A673 (cell line): Measurements from ENCODE around the gene CAMSAP1. TPM values are rescaled to one million over a fixed set of nuclear protein-coding genes. Genes with fewer than 3 reads are reported as not detected.

Experiments
- BruUV-seq: library from RNA; stranded (reverse); fragments of 400-500 nt; replicated peaks from 2 replicates; lab custom pipeline; 2021; lab: Mats Ljungman, UMichigan
- CTCF ChIA-PET: fragments of 300-600 bp; sonication (Branson Sonifier 250); formaldehyde crosslinking; loops from one replicate; lab custom pipeline; 2022; ENCODE audit warnings: antibody characterized with exemption; lab: Charles Lee
- POLR2A ChIA-PET: fragments of 300-600 bp; sonication (Branson Sonifier 250); formaldehyde crosslinking; loops from one replicate; lab custom pipeline; 2022; ENCODE audit warnings: antibody characterized with exemption; ENCODE audit not compliant: low non-redundant PET; lab: Charles Lee
- DNase-seq: peaks from one replicate; pipeline ENCODE4 v3.0.0-alpha.2; 2015; ENCODE audit warnings: low spot score
- H3K27ac ChIP-seq: fragments of 200-600 bp; sonication (generic); 2 replicates; pipeline ENCODE4 v1.5.1; 2016; ENCODE audit warnings: mixed run types, low read depth, mild to moderate bottlenecking, mixed read lengths, antibody characterized with exemption, low read length; ENCODE audit not compliant: poor library complexity, severe bottlenecking
- H3K27me3 ChIP-seq: fragments of 200-600 bp; sonication (generic); replicated peaks from 2 replicates; pipeline ENCODE4 v1.6.1; 2017; ENCODE audit warnings: mixed run types, low read depth, mild to moderate bottlenecking, mixed read lengths, antibody characterized with exemption, low read length; ENCODE audit not compliant: insufficient read depth, poor library complexity
- H3K36me3 ChIP-seq: fragments of 200-600 bp; sonication (generic); 2 replicates; pipeline ENCODE4 v1.6.1; 2016; ENCODE audit warnings: mixed run types, mild to moderate bottlenecking, mixed read lengths, antibody characterized with exemption, low read length; ENCODE audit not compliant: insufficient read depth, poor library complexity, severe bottlenecking
- H3K4me1 ChIP-seq: fragments of 200-600 bp; sonication (generic); 2 replicates; pipeline ENCODE4 v1.6.1; 2017; ENCODE audit warnings: mixed run types, mild to moderate bottlenecking, mixed read lengths, antibody characterized with exemption, low read length; ENCODE audit not compliant: insufficient read depth, poor library complexity, severe bottlenecking
- H3K4me3 ChIP-seq: fragments of 200-600 bp; sonication (generic); 2 replicates; pipeline ENCODE4 v1.5.1; 2016; ENCODE audit warnings: low read depth, mixed run types, mild to moderate bottlenecking, mixed read lengths, low read length; ENCODE audit not compliant: poor library complexity, severe bottlenecking
- H3K9me3 ChIP-seq: fragments of 200-600 bp; sonication (generic); 2 replicates; pipeline ENCODE4 v1.6.1; 2016; ENCODE audit warnings: mixed run types, low read depth, mild to moderate bottlenecking, mixed read lengths, antibody characterized with exemption, low read length; ENCODE audit not compliant: poor library complexity, severe bottlenecking
- EZH2 ChIP-seq: fragments of 200-600 bp; sonication (generic); IDR thresholded peaks from 2 replicates; pipeline ENCODE4 v1.6.1; 2017; ENCODE audit warnings: borderline replicate concordance, low read depth, mild to moderate bottlenecking, mixed read lengths, antibody characterized with exemption, low read length; ENCODE audit not compliant: poor library complexity, severe bottlenecking
- intact Hi-C: fragments of 100-400 bp; cut with micrococcal nuclease; formaldehyde crosslinking; loops from one replicate; pipeline ENCODE4 v1.10.0; 2022; ENCODE audit not compliant: unreplicated experiment
- total RNA-seq: library from RNA; stranded (reverse); gene quantifications from 2 replicates; pipeline ENCODE4 v1.2.3, GENCODE V29; 2021
- TF ChIP-seq, protein P1 (sequence below): fragments of 300-800, 200-600 bp; sonication (generic); conservative IDR thresholded peaks from 2 replicates; pipeline ENCODE4 v1.5.1; 2017; ENCODE audit warnings: low read depth, mild to moderate bottlenecking, antibody characterized with exemption, low read length, moderate library complexity, mixed read lengths

Gene CAMSAP1
- total RNA-seq, 1 experiment from 2014 or later = 52.3 TPM

DNA sequence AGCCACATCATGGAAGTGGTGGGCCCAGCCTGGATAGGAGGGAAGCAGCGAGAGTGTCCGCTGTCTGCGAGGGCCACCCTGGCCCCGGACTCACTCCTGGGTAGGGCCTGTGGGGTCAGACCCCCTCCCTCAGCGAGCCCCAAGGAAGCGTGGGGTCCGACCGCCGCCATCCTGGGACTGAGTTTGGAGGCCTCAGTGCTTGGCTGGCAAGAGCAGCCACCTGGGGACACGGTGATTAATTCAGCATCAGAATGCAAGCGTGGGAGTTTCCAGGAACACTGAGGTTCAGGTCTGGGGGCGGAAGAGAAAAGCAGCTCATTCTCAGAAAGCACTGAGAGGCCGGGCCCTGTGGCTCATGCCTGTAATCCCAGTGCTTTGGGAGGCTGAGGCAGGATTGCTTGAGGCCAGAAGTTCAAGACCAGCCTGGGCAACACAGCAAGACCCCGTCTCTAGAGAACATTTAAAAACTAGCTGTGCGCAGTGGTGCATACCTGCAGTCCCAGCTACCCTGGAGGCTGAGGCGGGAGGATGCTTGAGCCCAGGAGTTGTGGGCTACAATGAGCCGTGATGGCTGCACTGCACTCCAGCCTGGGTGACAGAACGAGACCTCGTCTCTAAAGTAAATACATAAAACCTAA, 18.3 kb upstream of the CAMSAP1 start:
- Histone ChIP-seq H3K4me3 (no peak overlapping the region), H3K9me3 (no peaks in the 10 kb centered on the region), H3K4me1 (no peaks in the 10 kb centered on the region), H3K27me3 (no peaks in the 10 kb centered on the region), H3K36me3 (no peaks in the 10 kb centered on the region), H3K27ac (no peak overlapping the region)
- BruUV-seq = no TSS peak
- POLR2A ChIA-PET = no interaction called here
- CTCF ChIA-PET = interaction anchor here (0.7 kb wide), 1 partner anchor 252 kb away, joined by 15 read pairs; no protein-coding TSS in a partner anchor
- intact Hi-C loops = no loop called here
- DNase-seq = no peak
- TF ChIP-seq, protein P1, sequence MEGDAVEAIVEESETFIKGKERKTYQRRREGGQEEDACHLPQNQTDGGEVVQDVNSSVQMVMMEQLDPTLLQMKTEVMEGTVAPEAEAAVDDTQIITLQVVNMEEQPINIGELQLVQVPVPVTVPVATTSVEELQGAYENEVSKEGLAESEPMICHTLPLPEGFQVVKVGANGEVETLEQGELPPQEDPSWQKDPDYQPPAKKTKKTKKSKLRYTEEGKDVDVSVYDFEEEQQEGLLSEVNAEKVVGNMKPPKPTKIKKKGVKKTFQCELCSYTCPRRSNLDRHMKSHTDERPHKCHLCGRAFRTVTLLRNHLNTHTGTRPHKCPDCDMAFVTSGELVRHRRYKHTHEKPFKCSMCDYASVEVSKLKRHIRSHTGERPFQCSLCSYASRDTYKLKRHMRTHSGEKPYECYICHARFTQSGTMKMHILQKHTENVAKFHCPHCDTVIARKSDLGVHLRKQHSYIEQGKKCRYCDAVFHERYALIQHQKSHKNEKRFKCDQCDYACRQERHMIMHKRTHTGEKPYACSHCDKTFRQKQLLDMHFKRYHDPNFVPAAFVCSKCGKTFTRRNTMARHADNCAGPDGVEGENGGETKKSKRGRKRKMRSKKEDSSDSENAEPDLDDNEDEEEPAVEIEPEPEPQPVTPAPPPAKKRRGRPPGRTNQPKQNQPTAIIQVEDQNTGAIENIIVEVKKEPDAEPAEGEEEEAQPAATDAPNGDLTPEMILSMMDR = no peak
- TF ChIP-seq EZH2 = no peak

DNA sequence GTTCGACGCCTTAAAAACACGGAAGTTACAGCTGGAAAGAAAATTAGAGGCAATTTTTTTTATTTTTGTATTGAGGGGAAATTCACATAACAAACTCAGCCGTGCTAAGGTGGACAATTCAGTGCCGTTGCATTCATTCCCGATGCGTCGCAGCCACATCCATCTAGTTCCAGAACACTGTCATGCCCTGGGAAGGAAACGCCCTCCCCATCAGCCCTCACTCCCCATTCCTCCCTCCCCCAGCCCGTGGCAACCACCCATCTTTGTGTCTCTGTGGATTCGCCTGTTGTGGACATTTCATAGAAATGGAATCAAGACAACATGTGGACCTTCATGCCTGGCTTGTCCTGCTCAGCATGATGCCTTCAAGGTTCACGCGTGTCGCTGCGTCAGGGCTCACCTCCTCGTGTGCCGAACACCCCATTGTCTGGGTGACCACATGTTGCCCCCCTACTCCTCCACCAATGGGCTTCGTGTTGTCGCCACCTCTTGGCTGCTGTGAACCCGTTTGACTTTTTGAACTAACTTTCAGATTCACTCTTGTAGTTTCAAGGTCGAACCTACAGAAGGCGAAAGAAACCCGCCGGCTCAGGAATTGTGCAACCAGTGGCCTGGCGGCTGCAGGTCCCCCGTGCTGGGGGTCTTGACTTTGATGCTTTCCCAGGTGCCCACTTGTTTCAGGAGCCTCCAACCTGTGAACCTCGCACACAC, 17.4 kb upstream of the CAMSAP1 start:
- no peak overlapping the region for H3K4me3 ChIP-seq
- peaks cover 2% of the 10 kb centered on the region for H3K9me3 ChIP-seq
- no peaks in the 10 kb centered on the region for H3K4me1 ChIP-seq
- intact Hi-C loops = no loop called here
- CTCF ChIA-PET = interaction anchor here (0.6 kb wide), 2 partner anchors 42 to 124 kb away, joined by 3 to 6 read pairs; no protein-coding TSS in a partner anchor
- no peaks in the 10 kb centered on the region for H3K36me3 ChIP-seq
- no peaks in the 10 kb centered on the region for H3K27me3 ChIP-seq
- no peak for TF ChIP-seq EZH2
- TF ChIP-seq, protein P1 = no peak
- BruUV-seq = no TSS peak
- POLR2A ChIA-PET = no interaction called here
- DNase-seq = no peak
- no peak overlapping the region for H3K27ac ChIP-seq

DNA sequence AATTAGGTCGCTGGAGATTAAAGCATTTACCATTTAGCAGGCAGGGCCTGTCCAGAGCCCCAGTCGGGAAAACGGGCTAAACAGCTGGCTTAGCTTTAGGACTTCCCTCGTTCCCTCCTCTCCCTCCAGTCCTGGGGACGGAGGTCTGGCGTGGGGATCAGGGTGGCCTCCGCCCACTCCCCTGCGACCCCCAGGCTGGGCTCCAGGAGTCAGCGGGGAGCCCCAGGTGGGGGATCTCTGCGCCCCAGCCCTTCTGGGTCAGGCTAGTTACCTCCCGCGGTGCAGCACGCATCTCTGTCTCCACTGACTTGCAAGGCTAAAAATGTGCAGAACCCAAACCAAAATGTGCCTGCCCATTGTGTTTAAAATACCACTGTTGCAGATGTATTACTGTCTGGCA, 16.2 kb upstream of the CAMSAP1 start:
- Histone ChIP-seq H3K4me1 (no peaks in the 10 kb centered on the region), H3K4me3 (no peak overlapping the region), H3K27me3 (no peaks in the 10 kb centered on the region), H3K9me3 (peaks cover 15% of the 10 kb centered on the region), H3K36me3 (no peaks in the 10 kb centered on the region), H3K27ac (no peak overlapping the region)
- ChIA-PET POLR2A (no interaction called here), CTCF (no interaction called here)
- TF ChIP-seq, protein P1 = no peak
- no peak for TF ChIP-seq EZH2
- intact Hi-C loops = no loop called here
- DNase-seq = no peak
- BruUV-seq = no TSS peak
